KOPT-K1 (cell line): ENCODE data around the gene C5orf15.
"Not testable (repeated sequence)": the region's sequence is repeated elsewhere in the genome, so short reads cannot be mapped to it uniquely, and the experiment has no call there.

Experiments used
- H3K27ac ChIP-seq: fragments of 200-600 bp; sonication (generic); 2 replicates; pipeline ENCODE4 v1.5.1; 2016; ENCODE audit warnings: antibody characterized with exemption, mild to moderate bottlenecking, low read depth, low read length; ENCODE audit not compliant: poor library complexity, severe bottlenecking
- H3K36me3 ChIP-seq: fragments of 200-600 bp; sonication (generic); 2 replicates; pipeline ENCODE4 v1.5.1; 2017; ENCODE audit warnings: antibody characterized with exemption, mild to moderate bottlenecking, low read length, moderate library complexity; ENCODE audit not compliant: insufficient read depth
- H3K9me3 ChIP-seq: fragments of 200-600 bp; sonication (generic); 2 replicates; pipeline ENCODE4 v1.5.1; 2017; ENCODE audit warnings: antibody characterized with exemption, low read length, mild to moderate bottlenecking; ENCODE audit not compliant: insufficient read depth, poor library complexity, severe bottlenecking

The C5orf15 gene

GRCh38 chr5:133938929-133939328 lies 29.5 kb downstream of the C5orf15 start:
- H3K27ac ChIP-seq = no peak overlapping the region
- peaks cover 6% of the 10 kb centered on the region for H3K9me3 ChIP-seq
- H3K36me3 ChIP-seq = no peaks in the 10 kb centered on the region

- Histone ChIP-seq H3K9me3 (peaks cover 6% of the 10 kb centered on the region), H3K36me3 (no peaks in the 10 kb centered on the region), H3K27ac (no peak overlapping the region)
Observed at GRCh38 chr5:133938039-133938821, 30.2 kb downstream of the C5orf15 start.

- H3K27ac ChIP-seq, H3K36me3 ChIP-seq, H3K9me3 ChIP-seq: not testable (repeated sequence)
Observed at GRCh38 chr5:133937628-133938027, 30.8 kb downstream of the C5orf15 start.

- Histone ChIP-seq H3K36me3 (no peaks in the 10 kb centered on the region), H3K27ac (no peak overlapping the region), H3K9me3 (peaks cover 6% of the 10 kb centered on the region)
Observed at GRCh38 chr5:133936651-133937015, 31.8 kb downstream of the C5orf15 start.

GRCh38 chr5:133935991-133936650 lies 32.3 kb downstream of the C5orf15 start:
- H3K36me3 ChIP-seq, H3K9me3 ChIP-seq: not testable (repeated sequence)

GRCh38 chr5:133935667-133935940 lies 32.8 kb downstream of the C5orf15 start:
- Histone ChIP-seq H3K36me3 (no peaks in the 10 kb centered on the region), H3K27ac (no peak overlapping the region), H3K9me3 (peaks cover 6% of the 10 kb centered on the region)

More at GRCh38 chr5:133935991-133936650, 32.3 kb downstream of the C5orf15 start:
- not testable (repeated sequence) for H3K27ac ChIP-seq

GRCh38 chr5:133934822-133935666 lies 33.4 kb downstream of the C5orf15 start:
- Histone ChIP-seq H3K27ac (no peak overlapping the region), H3K9me3 (peaks cover 6% of the 10 kb centered on the region), H3K36me3 (no peaks in the 10 kb centered on the region)

- Histone ChIP-seq H3K9me3 (peaks cover 6% of the 10 kb centered on the region), H3K27ac (no peak overlapping the region), H3K36me3 (no peaks in the 10 kb centered on the region)
Observed at GRCh38 chr5:133934311-133934710, 34.1 kb downstream of the C5orf15 start.

GRCh38 chr5:133933670-133934295 lies 34.6 kb downstream of the C5orf15 start:
- Histone ChIP-seq H3K9me3 (peaks cover 6% of the 10 kb centered on the region), H3K36me3 (no peaks in the 10 kb centered on the region), H3K27ac (no peak overlapping the region)

- Histone ChIP-seq H3K36me3 (no peaks in the 10 kb centered on the region), H3K27ac (no peak overlapping the region)
Observed at GRCh38 chr5:133933169-133933509, 35.3 kb downstream of the C5orf15 start.

GRCh38 chr5:133932441-133933168 lies 35.8 kb downstream of the C5orf15 start:
- no peak overlapping the region for H3K27ac ChIP-seq
- H3K36me3 ChIP-seq = no peaks in the 10 kb centered on the region
- peaks cover 6% of the 10 kb centered on the region for H3K9me3 ChIP-seq

More at GRCh38 chr5:133933169-133933509, 35.3 kb downstream of the C5orf15 start:
- peaks cover 6% of the 10 kb centered on the region for H3K9me3 ChIP-seq

GRCh38 chr5:133931546-133931945 lies 36.9 kb downstream of the C5orf15 start:
- no peak overlapping the region for H3K27ac ChIP-seq
- H3K36me3 ChIP-seq = no peaks in the 10 kb centered on the region

GRCh38 chr5:133930813-133931090 lies 37.7 kb downstream of the C5orf15 start:
- no peak overlapping the region for H3K27ac ChIP-seq
- peaks cover 1% of the 10 kb centered on the region for H3K9me3 ChIP-seq
- no peaks in the 10 kb centered on the region for H3K36me3 ChIP-seq

More at GRCh38 chr5:133931546-133931945, 36.9 kb downstream of the C5orf15 start:
- peaks cover 6% of the 10 kb centered on the region for H3K9me3 ChIP-seq

- Histone ChIP-seq H3K9me3 (no peaks in the 10 kb centered on the region), H3K36me3 (no peaks in the 10 kb centered on the region), H3K27ac (no peak overlapping the region)
Observed at GRCh38 chr5:133930061-133930812, 38.2 kb downstream of the C5orf15 start.
